Measurements from ENCODE around the gene SCAI.

- TF ChIP-seq CTCF (IDR thresholded peaks at IDR 0.05) (no peak), POLR2A (IDR thresholded peaks at IDR 0.05) (no peak)
Measured at GRCh38 chr9:125147401-125147951, 4.1 kb upstream of the SCAI start.

All from thyroid gland (tissue), 4 donors.